ENCODE measurements around the gene DLGAP1. TPM values are rescaled to one million over a fixed set of nuclear protein-coding genes. Genes with fewer than 3 reads are reported as not detected.

The DLGAP1 gene
- total and polyA plus RNA-seq, 4 donors = 0.06 to 1.2 (median 0.17) TPM; not detected in 1

DNA sequence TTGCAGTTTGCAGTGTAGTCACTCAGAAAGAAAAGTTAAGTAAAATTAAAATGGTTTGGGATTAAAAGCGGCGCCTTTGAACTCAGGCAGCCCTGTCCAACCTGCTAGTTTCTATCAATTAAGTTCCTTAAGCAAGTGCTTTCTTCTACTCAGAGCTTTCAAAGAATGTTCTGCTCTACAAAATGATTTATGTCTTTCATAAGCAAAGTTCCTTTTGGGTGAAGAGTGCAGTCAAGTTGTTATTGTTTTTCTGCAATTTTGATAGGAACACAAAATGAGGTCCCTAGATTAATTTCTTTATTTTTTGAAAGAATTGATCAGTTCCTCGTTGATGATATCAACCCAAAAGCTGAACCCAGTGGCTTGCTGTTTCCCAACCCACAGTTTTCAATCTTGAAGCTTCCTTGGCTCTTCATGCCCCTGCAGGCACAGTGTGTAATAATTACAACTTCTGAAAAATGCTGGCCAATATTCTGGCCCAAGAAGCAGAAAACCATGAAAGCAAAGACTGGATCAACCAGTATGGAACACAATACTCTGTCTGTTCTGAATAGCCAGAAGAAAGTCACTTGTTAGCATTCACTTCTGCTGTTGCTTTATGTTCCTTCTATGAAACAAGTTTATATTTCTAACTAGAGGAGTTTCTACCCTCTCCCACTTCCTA, 916.0 kb downstream of the DLGAP1 start:
- Histone ChIP-seq H3K9ac (ENCODE audit: low read depth in 1 of 2, low read length in 2 of 2) (no peak overlapping the region), H3K4me1 (ENCODE audit: control insufficient read depth in 4 of 4, insufficient read depth in 4 of 4, low read length in 3 of 4) (no peaks in the 10 kb centered on the region), H3K9me3 (ENCODE audit: control insufficient read depth in 4 of 4, low read length in 3 of 4) (no peaks in the 10 kb centered on the region), H3K4me3 (ENCODE audit: low read depth in 1 of 3, low read length in 3 of 3) (no peak overlapping the region), H3K36me3 (ENCODE audit: control insufficient read depth in 4 of 4, insufficient read depth in 3 of 4, low read depth in 1 of 4, low read length in 3 of 4) (no peaks in the 10 kb centered on the region), H3K27me3 (ENCODE audit: control insufficient read depth in 4 of 4, insufficient read depth in 4 of 4, low read length in 3 of 4) (no peaks in the 10 kb centered on the region), H3K27ac (ENCODE audit: low read depth in 1 of 2, low read length in 2 of 2) (no peak overlapping the region)
- no peak for DNase-seq (ENCODE audit: low spot score)
- no peak for TF ChIP-seq NR2F2 (IDR thresholded peaks at IDR 0.05)
- TF ChIP-seq, protein P1, sequence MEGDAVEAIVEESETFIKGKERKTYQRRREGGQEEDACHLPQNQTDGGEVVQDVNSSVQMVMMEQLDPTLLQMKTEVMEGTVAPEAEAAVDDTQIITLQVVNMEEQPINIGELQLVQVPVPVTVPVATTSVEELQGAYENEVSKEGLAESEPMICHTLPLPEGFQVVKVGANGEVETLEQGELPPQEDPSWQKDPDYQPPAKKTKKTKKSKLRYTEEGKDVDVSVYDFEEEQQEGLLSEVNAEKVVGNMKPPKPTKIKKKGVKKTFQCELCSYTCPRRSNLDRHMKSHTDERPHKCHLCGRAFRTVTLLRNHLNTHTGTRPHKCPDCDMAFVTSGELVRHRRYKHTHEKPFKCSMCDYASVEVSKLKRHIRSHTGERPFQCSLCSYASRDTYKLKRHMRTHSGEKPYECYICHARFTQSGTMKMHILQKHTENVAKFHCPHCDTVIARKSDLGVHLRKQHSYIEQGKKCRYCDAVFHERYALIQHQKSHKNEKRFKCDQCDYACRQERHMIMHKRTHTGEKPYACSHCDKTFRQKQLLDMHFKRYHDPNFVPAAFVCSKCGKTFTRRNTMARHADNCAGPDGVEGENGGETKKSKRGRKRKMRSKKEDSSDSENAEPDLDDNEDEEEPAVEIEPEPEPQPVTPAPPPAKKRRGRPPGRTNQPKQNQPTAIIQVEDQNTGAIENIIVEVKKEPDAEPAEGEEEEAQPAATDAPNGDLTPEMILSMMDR (IDR thresholded peaks at IDR 0.05; ENCODE audit: low read depth, low read length, missing input control) = no peak
- TF ChIP-seq, protein P2, sequence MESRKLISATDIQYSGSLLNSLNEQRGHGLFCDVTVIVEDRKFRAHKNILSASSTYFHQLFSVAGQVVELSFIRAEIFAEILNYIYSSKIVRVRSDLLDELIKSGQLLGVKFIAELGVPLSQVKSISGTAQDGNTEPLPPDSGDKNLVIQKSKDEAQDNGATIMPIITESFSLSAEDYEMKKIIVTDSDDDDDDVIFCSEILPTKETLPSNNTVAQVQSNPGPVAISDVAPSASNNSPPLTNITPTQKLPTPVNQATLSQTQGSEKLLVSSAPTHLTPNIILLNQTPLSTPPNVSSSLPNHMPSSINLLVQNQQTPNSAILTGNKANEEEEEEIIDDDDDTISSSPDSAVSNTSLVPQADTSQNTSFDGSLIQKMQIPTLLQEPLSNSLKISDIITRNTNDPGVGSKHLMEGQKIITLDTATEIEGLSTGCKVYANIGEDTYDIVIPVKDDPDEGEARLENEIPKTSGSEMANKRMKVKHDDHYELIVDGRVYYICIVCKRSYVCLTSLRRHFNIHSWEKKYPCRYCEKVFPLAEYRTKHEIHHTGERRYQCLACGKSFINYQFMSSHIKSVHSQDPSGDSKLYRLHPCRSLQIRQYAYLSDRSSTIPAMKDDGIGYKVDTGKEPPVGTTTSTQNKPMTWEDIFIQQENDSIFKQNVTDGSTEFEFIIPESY (IDR thresholded peaks at IDR 0.05) = no peak
- 89% methylated on average over 3 of the region's 3 CpGs for WGBS

DNA sequence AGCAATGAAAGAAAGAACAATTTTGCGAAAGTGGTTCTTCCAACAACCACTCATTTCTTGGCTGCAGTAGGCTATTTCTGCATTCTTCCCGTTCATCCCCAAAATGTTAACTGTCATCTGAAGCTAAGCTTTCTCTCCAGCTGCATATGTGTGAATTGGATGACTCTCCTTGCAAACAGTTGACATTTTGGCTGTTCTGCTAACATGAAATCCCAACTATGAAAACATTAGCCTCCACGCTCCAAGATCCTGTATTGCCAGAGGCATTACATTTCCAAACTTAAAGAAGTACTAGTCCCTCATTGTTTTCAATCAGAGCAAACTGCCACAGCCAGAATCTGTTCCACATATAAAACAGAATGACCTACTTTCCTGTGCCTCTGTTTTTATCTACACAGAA, 916.7 kb downstream of the DLGAP1 start:
- WGBS = 86% methylated on average over 3 of the region's 3 CpGs
- no peaks in the 10 kb centered on the region for H3K36me3 ChIP-seq (ENCODE audit: control insufficient read depth in 4 of 4, insufficient read depth in 3 of 4, low read depth in 1 of 4, low read length in 3 of 4)
- H3K27me3 ChIP-seq (ENCODE audit: control insufficient read depth in 4 of 4, insufficient read depth in 4 of 4, low read length in 3 of 4) = no peaks in the 10 kb centered on the region
- H3K9ac ChIP-seq (ENCODE audit: low read depth in 1 of 2, low read length in 2 of 2) = no peak overlapping the region
- H3K4me1 ChIP-seq (ENCODE audit: control insufficient read depth in 4 of 4, insufficient read depth in 4 of 4, low read length in 3 of 4) = no peaks in the 10 kb centered on the region
- no peaks in the 10 kb centered on the region for H3K9me3 ChIP-seq (ENCODE audit: control insufficient read depth in 4 of 4, low read length in 3 of 4)
- no peak for TF ChIP-seq SP1 (IDR thresholded peaks at IDR 0.05)
- no peak for TF ChIP-seq NR2F2 (IDR thresholded peaks at IDR 0.05)
- TF ChIP-seq RAD21 (IDR thresholded peaks at IDR 0.05) = no peak
- no peak for TF ChIP-seq FOXA1 (IDR thresholded peaks at IDR 0.05)
- TF ChIP-seq GABPA (IDR thresholded peaks at IDR 0.05 in 1 of 2, conservative IDR thresholded peaks at IDR 0.05 in 1 of 2) = no peak
- no peak for DNase-seq (ENCODE audit: low spot score)
- no peak overlapping the region for H3K27ac ChIP-seq (ENCODE audit: low read depth in 1 of 2, low read length in 2 of 2)
- H3K4me3 ChIP-seq (ENCODE audit: low read depth in 1 of 3, low read length in 3 of 3) = no peak overlapping the region

DNA sequence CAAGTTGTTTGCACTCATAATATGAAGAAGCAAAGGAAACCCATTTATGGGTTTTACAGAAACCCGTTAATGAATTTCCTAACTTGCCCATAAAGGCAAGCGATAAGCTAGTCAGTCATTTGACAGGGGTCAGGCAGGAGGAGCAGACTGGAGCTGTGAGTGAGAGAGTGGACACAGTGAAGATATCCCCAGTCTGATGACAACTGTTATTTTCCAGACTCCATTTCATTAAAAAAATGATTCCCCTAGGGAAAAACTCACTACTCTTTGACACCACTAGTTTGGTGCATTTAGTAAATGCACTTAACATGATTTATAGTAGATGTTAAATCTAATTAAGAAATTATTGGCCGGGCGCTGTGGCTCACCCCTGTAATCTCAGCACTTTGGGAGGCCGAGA, 924.3 kb downstream of the DLGAP1 start:
- no peaks in the 10 kb centered on the region for H3K36me3 ChIP-seq (ENCODE audit: control insufficient read depth in 4 of 4, insufficient read depth in 3 of 4, low read depth in 1 of 4, low read length in 3 of 4)
- H3K4me1 ChIP-seq (ENCODE audit: control insufficient read depth in 4 of 4, insufficient read depth in 4 of 4, low read length in 3 of 4) = no peaks in the 10 kb centered on the region
- H3K9ac ChIP-seq (ENCODE audit: low read depth in 1 of 2, low read length in 2 of 2) = no peak overlapping the region
- DNase-seq (ENCODE audit: low spot score) = no peak
- 85% methylated on average over 5 of the region's 5 CpGs for WGBS
- H3K27ac ChIP-seq (ENCODE audit: low read depth in 1 of 2, low read length in 2 of 2) = no peak overlapping the region
- no peak overlapping the region for H3K4me3 ChIP-seq (ENCODE audit: low read depth in 1 of 3, low read length in 3 of 3)
- no peaks in the 10 kb centered on the region for H3K9me3 ChIP-seq (ENCODE audit: control insufficient read depth in 4 of 4, low read length in 3 of 4)
- no peaks in the 10 kb centered on the region for H3K27me3 ChIP-seq (ENCODE audit: control insufficient read depth in 4 of 4, insufficient read depth in 4 of 4, low read length in 3 of 4)
- TF ChIP-seq TAF1 (conservative IDR thresholded peaks at IDR 0.05) (no peak), RXRA (IDR thresholded peaks at IDR 0.05) (no peak), HNF4A (conservative IDR thresholded peaks at IDR 0.05) (no peak), NR2F2 (IDR thresholded peaks at IDR 0.05) (no peak), YY1 (IDR thresholded peaks at IDR 0.05) (no peak), JUND (IDR thresholded peaks at IDR 0.05) (no peak), FOXA1 (IDR thresholded peaks at IDR 0.05) (no peak), HNF4G (IDR thresholded peaks at IDR 0.05) (no peak), GABPA (IDR thresholded peaks at IDR 0.05 in 1 of 2, conservative IDR thresholded peaks at IDR 0.05 in 1 of 2) (no peak), RAD21 (IDR thresholded peaks at IDR 0.05) (no peak), FOXA2 (IDR thresholded peaks at IDR 0.05) (no peak)
- TF ChIP-seq, protein P3, sequence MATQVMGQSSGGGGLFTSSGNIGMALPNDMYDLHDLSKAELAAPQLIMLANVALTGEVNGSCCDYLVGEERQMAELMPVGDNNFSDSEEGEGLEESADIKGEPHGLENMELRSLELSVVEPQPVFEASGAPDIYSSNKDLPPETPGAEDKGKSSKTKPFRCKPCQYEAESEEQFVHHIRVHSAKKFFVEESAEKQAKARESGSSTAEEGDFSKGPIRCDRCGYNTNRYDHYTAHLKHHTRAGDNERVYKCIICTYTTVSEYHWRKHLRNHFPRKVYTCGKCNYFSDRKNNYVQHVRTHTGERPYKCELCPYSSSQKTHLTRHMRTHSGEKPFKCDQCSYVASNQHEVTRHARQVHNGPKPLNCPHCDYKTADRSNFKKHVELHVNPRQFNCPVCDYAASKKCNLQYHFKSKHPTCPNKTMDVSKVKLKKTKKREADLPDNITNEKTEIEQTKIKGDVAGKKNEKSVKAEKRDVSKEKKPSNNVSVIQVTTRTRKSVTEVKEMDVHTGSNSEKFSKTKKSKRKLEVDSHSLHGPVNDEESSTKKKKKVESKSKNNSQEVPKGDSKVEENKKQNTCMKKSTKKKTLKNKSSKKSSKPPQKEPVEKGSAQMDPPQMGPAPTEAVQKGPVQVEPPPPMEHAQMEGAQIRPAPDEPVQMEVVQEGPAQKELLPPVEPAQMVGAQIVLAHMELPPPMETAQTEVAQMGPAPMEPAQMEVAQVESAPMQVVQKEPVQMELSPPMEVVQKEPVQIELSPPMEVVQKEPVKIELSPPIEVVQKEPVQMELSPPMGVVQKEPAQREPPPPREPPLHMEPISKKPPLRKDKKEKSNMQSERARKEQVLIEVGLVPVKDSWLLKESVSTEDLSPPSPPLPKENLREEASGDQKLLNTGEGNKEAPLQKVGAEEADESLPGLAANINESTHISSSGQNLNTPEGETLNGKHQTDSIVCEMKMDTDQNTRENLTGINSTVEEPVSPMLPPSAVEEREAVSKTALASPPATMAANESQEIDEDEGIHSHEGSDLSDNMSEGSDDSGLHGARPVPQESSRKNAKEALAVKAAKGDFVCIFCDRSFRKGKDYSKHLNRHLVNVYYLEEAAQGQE (IDR thresholded peaks at IDR 0.05) = no peak
- TF ChIP-seq, protein P4, sequence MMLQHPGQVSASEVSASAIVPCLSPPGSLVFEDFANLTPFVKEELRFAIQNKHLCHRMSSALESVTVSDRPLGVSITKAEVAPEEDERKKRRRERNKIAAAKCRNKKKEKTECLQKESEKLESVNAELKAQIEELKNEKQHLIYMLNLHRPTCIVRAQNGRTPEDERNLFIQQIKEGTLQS (IDR thresholded peaks at IDR 0.05) = no peak
- TF ChIP-seq, protein P1 (IDR thresholded peaks at IDR 0.05; ENCODE audit: low read depth, low read length, missing input control) = no peak
- TF ChIP-seq, protein P5, sequence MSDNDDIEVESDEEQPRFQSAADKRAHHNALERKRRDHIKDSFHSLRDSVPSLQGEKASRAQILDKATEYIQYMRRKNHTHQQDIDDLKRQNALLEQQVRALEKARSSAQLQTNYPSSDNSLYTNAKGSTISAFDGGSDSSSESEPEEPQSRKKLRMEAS (IDR thresholded peaks at IDR 0.05) = no peak

Data from liver (tissue), 9 donors.